Astrocyte (in vitro differentiated cells and primary cell): ENCODE measurements around the gene SH3TC2. TPM values are rescaled to one million over a fixed set of nuclear protein-coding genes. Genes with fewer than 3 reads are reported as not detected.
A peak's percentile ranks its signal among the peaks of the same experiment; 100 is the strongest.

Experiments
- DNase-seq: peaks from one replicate; pipeline ENCODE4 v3.0.0-alpha.2; 2010; ENCODE audit warnings: low read depth
- FAIRE-seq: peaks from 2 replicates; lab custom pipeline; 2011; peaks lifted over from hg19 to GRCh38; lab: Jason Lieb, UNC
- H2AFZ ChIP-seq: 2 replicates; pipeline ENCODE4 v1.6.0; 2012; ENCODE audit warnings: low read depth, low read length, inconsistent platforms
- H3K27ac ChIP-seq: 2 replicates; pipeline ENCODE4 v1.5.1; 2011; ENCODE audit warnings: low read depth, low read length, inconsistent platforms
- H3K27me3 ChIP-seq: 2 replicates; pipeline ENCODE4 v1.6.0; 2011; ENCODE audit warnings: low read length, inconsistent platforms; ENCODE audit not compliant: insufficient read depth
- H3K36me3 ChIP-seq: 2 replicates; pipeline ENCODE4 v1.5.1; 2011; ENCODE audit warnings: low read length, inconsistent platforms; ENCODE audit not compliant: insufficient read depth
- H3K4me1 ChIP-seq: 2 replicates; pipeline ENCODE4 v1.5.1; 2011; ENCODE audit warnings: low read length, inconsistent platforms; ENCODE audit not compliant: insufficient read depth
- H3K4me2 ChIP-seq: 2 replicates; pipeline ENCODE4 v1.6.0; 2012; ENCODE audit warnings: low read length, inconsistent platforms
- H3K4me3 ChIP-seq: 2 replicates; pipeline ENCODE4 v1.5.1; 2011; ENCODE audit warnings: low read depth, mild to moderate bottlenecking, low read length, inconsistent platforms; ENCODE audit not compliant: insufficient read depth
- H3K79me2 ChIP-seq: 2 replicates; pipeline ENCODE4 v1.6.0; 2012; ENCODE audit warnings: mild to moderate bottlenecking, low read length, inconsistent platforms; ENCODE audit not compliant: insufficient read depth
- H3K9ac ChIP-seq: 2 replicates; pipeline ENCODE4 v1.6.0; 2012; ENCODE audit warnings: mild to moderate bottlenecking, low read length, inconsistent platforms
- H3K9me3 ChIP-seq: 2 replicates; pipeline ENCODE4 v1.5.1; 2012; ENCODE audit warnings: low read depth, mild to moderate bottlenecking, low read length, inconsistent platforms; ENCODE audit not compliant: insufficient read depth
- H4K20me1 ChIP-seq: 2 replicates; pipeline ENCODE4 v1.6.0; 2012; ENCODE audit warnings: low read length, inconsistent platforms; ENCODE audit not compliant: insufficient read depth
- H3K27ac Mint-ChIP-seq: one replicate; pipeline ENCODE4 v1.8.0; 2021; ENCODE audit warnings: mild to moderate bottlenecking, mixed read lengths; ENCODE audit not compliant: unreplicated experiment
- H3K27me3 Mint-ChIP-seq: one replicate; pipeline ENCODE4 v1.8.0; 2021; ENCODE audit warnings: low read depth, mixed read lengths; ENCODE audit not compliant: unreplicated experiment
- H3K36me3 Mint-ChIP-seq: one replicate; pipeline ENCODE4 v1.8.0; 2021; ENCODE audit warnings: low read depth, mixed read lengths; ENCODE audit not compliant: unreplicated experiment
- H3K4me1 Mint-ChIP-seq: one replicate; pipeline ENCODE4 v1.8.0; 2021; ENCODE audit warnings: low read depth, mixed read lengths; ENCODE audit not compliant: unreplicated experiment
- H3K4me3 Mint-ChIP-seq: one replicate; pipeline ENCODE4 v1.8.0; 2021; ENCODE audit warnings: mild to moderate bottlenecking, moderate library complexity, mixed read lengths; ENCODE audit not compliant: unreplicated experiment
- H3K9me3 Mint-ChIP-seq: one replicate; pipeline ENCODE4 v1.8.0; 2021; ENCODE audit warnings: mild to moderate bottlenecking, mixed read lengths; ENCODE audit not compliant: unreplicated experiment
- CTCF ChIP-seq: IDR thresholded peaks from 2 replicates; pipeline ENCODE4 v1.5.1; 2011; ENCODE audit warnings: low read depth, mild to moderate bottlenecking, inconsistent platforms, low read length, moderate library complexity; ENCODE audit not compliant: insufficient read depth
- EZH2 ChIP-seq: IDR thresholded peaks from 2 replicates; pipeline ENCODE4 v1.6.1; 2012; ENCODE audit warnings: mild to moderate bottlenecking, low read length, inconsistent platforms; ENCODE audit not compliant: insufficient read depth
- total RNA-seq: library from RNA; stranded (reverse); gene quantifications from 2 replicates; pipeline ENCODE4 v1.2.1, GENCODE V29; 2021

The SH3TC2 gene
- total RNA-seq, 1 donor from 2014 or later, result 2.6 TPM

- Mint-ChIP-seq H3K9me3 (no peaks in the 10 kb centered on the region), H3K4me1 (peaks cover 27% of the 10 kb centered on the region), H3K36me3 (no peaks in the 10 kb centered on the region), H3K27ac (peak overlapping the region; percentile 38), H3K27me3 (no peaks in the 10 kb centered on the region), H3K4me3 (no peak overlapping the region)
- DNase-seq (no peak), FAIRE-seq (no peak)
- Histone ChIP-seq H4K20me1 (no peaks in the 10 kb centered on the region), H3K36me3 (no peaks in the 10 kb centered on the region), H3K4me3 (no peak overlapping the region), H3K4me2 (no peak overlapping the region), H2AFZ (no peak overlapping the region), H3K4me1 (peaks cover 18% of the 10 kb centered on the region), H3K79me2 (no peaks in the 10 kb centered on the region), H3K9me3 (no peaks in the 10 kb centered on the region), H3K27me3 (peaks cover 3% of the 10 kb centered on the region), H3K27ac (no peak overlapping the region), H3K9ac (no peak overlapping the region)
- TF ChIP-seq CTCF (no peak), EZH2 (no peak)
Observed at GRCh38 chr5:148966938-148967337, 95.9 kb downstream of the SH3TC2 start.

- H3K4me2 ChIP-seq, result peak overlapping the region; percentile 52
- H3K36me3 ChIP-seq, result no peaks in the 10 kb centered on the region
- Mint-ChIP-seq H3K4me1 (peaks cover 27% of the 10 kb centered on the region), H3K9me3 (no peaks in the 10 kb centered on the region), H3K36me3 (no peaks in the 10 kb centered on the region), H3K27ac (peak overlapping the region; percentile 38), H3K4me3 (no peak overlapping the region), H3K27me3 (no peaks in the 10 kb centered on the region)
- no peaks in the 10 kb centered on the region for H3K9me3 ChIP-seq
- H3K79me2 ChIP-seq, result no peaks in the 10 kb centered on the region
- peak overlapping the region; percentile 47 for H3K9ac ChIP-seq
- no peak overlapping the region for H2AFZ ChIP-seq
- FAIRE-seq (no peak), DNase-seq (no peak)
- peaks cover 3% of the 10 kb centered on the region for H3K27me3 ChIP-seq
- no peaks in the 10 kb centered on the region for H4K20me1 ChIP-seq
- H3K4me3 ChIP-seq, result no peak overlapping the region
- TF ChIP-seq EZH2 (no peak), CTCF (no peak)
- H3K4me1 ChIP-seq, result peaks cover 18% of the 10 kb centered on the region
- H3K27ac ChIP-seq, result peak overlapping the region; percentile 66
Observed at GRCh38 chr5:148966348-148966747, 96.5 kb downstream of the SH3TC2 start.

- Histone ChIP-seq H3K9ac (peak overlapping the region; percentile 47), H3K79me2 (no peaks in the 10 kb centered on the region), H3K27me3 (peaks cover 3% of the 10 kb centered on the region), H3K36me3 (no peaks in the 10 kb centered on the region), H3K4me1 (peaks cover 18% of the 10 kb centered on the region), H3K27ac (peak overlapping the region; percentile 66), H3K4me2 (peak overlapping the region; percentile 52), H3K9me3 (no peaks in the 10 kb centered on the region), H3K4me3 (no peak overlapping the region), H2AFZ (no peak overlapping the region), H4K20me1 (no peaks in the 10 kb centered on the region)
- DNase-seq (peak; percentile 93), FAIRE-seq (peak; percentile 64)
- Mint-ChIP-seq H3K27ac (peak overlapping the region; percentile 38), H3K4me3 (no peak overlapping the region), H3K27me3 (no peaks in the 10 kb centered on the region), H3K4me1 (peaks cover 27% of the 10 kb centered on the region), H3K36me3 (no peaks in the 10 kb centered on the region), H3K9me3 (no peaks in the 10 kb centered on the region)
- TF ChIP-seq EZH2, result no peak
- no peak for TF ChIP-seq CTCF
Observed at GRCh38 chr5:148965511-148966265, 97.2 kb downstream of the SH3TC2 start.
